Naive thymus-derived CD8-positive, alpha-beta T cell (primary cell): ENCODE measurements around the gene NPFF. TPM values are rescaled to one million over a fixed set of nuclear protein-coding genes. Genes with fewer than 3 reads are reported as not detected.
"Not testable (repeated sequence)": the region's sequence is repeated elsewhere in the genome, so short reads cannot be mapped to it uniquely, and the experiment has no call there.

Experiments used
- ATAC-seq, 2 donors: fragments of 150-1000 bp; cut with Tn5 transposase in 1 of 2; sonication (Bioruptor Pico), chemical (Tn5 transposase) in 1 of 2; 1 replicate in 1 of 2; 2 replicates in 1 of 2; pipeline ENCODE4 v1.10.0; 2021; ENCODE audit warnings: mild to moderate bottlenecking in 2 of 2, moderate library complexity in 2 of 2
- POLR2A ChIA-PET: fragments of 350-600 bp; sonication (Branson Sonifier 250); formaldehyde crosslinking; loops from one replicate; lab custom pipeline; 2021; ENCODE audit warnings: antibody characterized with exemption; lab: Charles Lee
- DNase-seq, 10 donors: peaks; one replicate each; pipeline versions ENCODE4 v3.0.0 to v3.0.0-alpha.2; 2020 to 2022
- H3K27ac Mint-ChIP-seq, 10 donors: one replicate each; pipeline ENCODE4 v1.8.0; 2020 to 2022; ENCODE audit warnings: mild to moderate bottlenecking in 10 of 10, mixed read lengths in 10 of 10, moderate library complexity in 4 of 10, inconsistent platforms in 1 of 10
- H3K27me3 Mint-ChIP-seq, 5 donors: one replicate each; pipeline ENCODE4 v1.8.0; 2021 to 2022; ENCODE audit warnings: mixed read lengths in 5 of 5
- H3K36me3 Mint-ChIP-seq, 3 donors: one replicate each; pipeline ENCODE4 v1.8.0; 2020 to 2022; ENCODE audit warnings: mixed read lengths in 3 of 3, mild to moderate bottlenecking in 2 of 3, inconsistent platforms in 1 of 3
- H3K4me1 Mint-ChIP-seq, 4 donors: one replicate each; pipeline ENCODE4 v1.8.0; 2021 to 2022; ENCODE audit warnings: mixed read lengths in 4 of 4
- H3K4me3 Mint-ChIP-seq, 10 donors: one replicate each; pipeline ENCODE4 v1.8.0; 2020 to 2022; ENCODE audit warnings: mild to moderate bottlenecking in 10 of 10, mixed read lengths in 10 of 10, moderate library complexity in 6 of 10, inconsistent platforms in 1 of 10
- H3K9me3 Mint-ChIP-seq, 9 donors: one replicate each; pipeline ENCODE4 v1.8.0; 2020 to 2022; ENCODE audit warnings: mixed read lengths in 9 of 9, mild to moderate bottlenecking in 3 of 9, inconsistent platforms in 1 of 9, moderate library complexity in 1 of 9
- polyA plus RNA-seq, 3 donors: library from polyadenylated mRNA; unstranded; fragments of 300-500 nt; fragmentation: Illumina TruSeq; gene quantifications; one replicate each; pipeline ENCODE4 v1.2.3, GENCODE V29; 2021
- total RNA-seq, 8 experiments: library from RNA in 2 of 8; stranded (reverse) in 2 of 8; gene quantifications; one replicate each; pipeline ENCODE4 v1.2.3 and lab custom pipeline; 2021 to 2026

The NPFF gene
- total and polyA plus RNA-seq, 5 experiments from 2014 or later, result not detected

- H3K4me1 Mint-ChIP-seq, result peaks cover 5 to 18% (median 10%) of the 10 kb centered on the region in 4 donors
- H3K4me3 Mint-ChIP-seq, H3K27me3 Mint-ChIP-seq, H3K9me3 Mint-ChIP-seq, ATAC-seq, DNase-seq: not testable (repeated sequence)
- peaks cover 0 to 84% (median 5%) of the 10 kb centered on the region in 3 donors for H3K36me3 Mint-ChIP-seq
- POLR2A ChIA-PET, result interaction anchor here (1.0 to 1.8 kb wide), 8 partner anchors 8 to 35 kb away, joined by 3 to 6 read pairs (median 4); partner anchors contain the start of genes PCBP2 and TARBP2
- H3K27ac Mint-ChIP-seq, result peak overlapping the region in 3 of 10 donors; percentile 17 to 48 (median 46)
Measured at GRCh38 chr12:53481458-53481857, 25.8 kb downstream of the NPFF start.

GRCh38 chr12:53480491-53481442 lies 26.5 kb downstream of the NPFF start:
- POLR2A ChIA-PET, result interaction anchor here (1.0 to 1.7 kb wide), 4 partner anchors 13 to 22 kb away, joined by 3 to 6 read pairs (median 4); partner anchors contain the start of gene TARBP2
- Mint-ChIP-seq H3K36me3 (peaks cover 0 to 91% (median 5%) of the 10 kb centered on the region in 3 donors), H3K4me3 (no peak overlapping the region), H3K9me3 (no peaks in the 10 kb centered on the region), H3K27ac (peak overlapping the region in 2 of 10 donors; percentile 17 to 40), H3K27me3 (no peaks in the 10 kb centered on the region), H3K4me1 (peaks cover 5 to 20% (median 14%) of the 10 kb centered on the region in 4 donors)
- no peak for DNase-seq
- ATAC-seq, result no peak

DNA sequence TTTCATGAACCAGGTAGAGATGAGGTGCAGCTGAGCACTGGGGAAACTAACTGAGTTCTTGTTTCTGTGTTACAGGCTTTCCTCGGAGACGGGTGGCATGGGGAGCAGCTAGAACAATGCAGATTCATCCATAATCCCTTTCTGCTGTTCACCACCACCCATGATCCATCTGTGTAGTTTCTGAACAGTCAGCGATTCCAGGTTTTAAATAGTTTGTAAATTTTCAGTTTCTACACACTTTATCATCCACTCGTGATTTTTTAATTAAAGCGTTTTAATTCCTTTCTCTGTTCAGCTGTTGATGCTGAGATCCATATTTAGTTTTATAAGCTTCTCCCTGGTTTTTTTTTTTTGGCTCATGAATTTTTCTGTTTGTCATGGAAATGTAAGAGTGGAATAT lies 28.0 kb downstream of the NPFF start:
- ATAC-seq, result no peak
- Mint-ChIP-seq H3K9me3 (no peaks in the 10 kb centered on the region), H3K27me3 (no peaks in the 10 kb centered on the region), H3K36me3 (peaks cover 0 to 91% (median 5%) of the 10 kb centered on the region in 3 donors), H3K4me1 (peaks cover 15 to 32% (median 24%) of the 10 kb centered on the region in 4 donors), H3K27ac (peak overlapping the region in 4 of 10 donors; percentile 50 to 63 (median 57)), H3K4me3 (no peak overlapping the region)
- no peak for DNase-seq
- POLR2A ChIA-PET, result no interaction called here

GRCh38 chr12:53478865-53479264 lies 28.4 kb downstream of the NPFF start:
- DNase-seq (no peak), ATAC-seq (no peak)
- POLR2A ChIA-PET, result interaction anchor here (0.9 to 3.9 kb wide), 3 partner anchors 10 to 21 kb away, joined by 3 to 14 read pairs (median 6); partner anchors contain the start of gene MAP3K12
- Mint-ChIP-seq H3K27ac (peak overlapping the region in 3 of 10 donors; percentile 50 to 63 (median 51)), H3K27me3 (no peaks in the 10 kb centered on the region), H3K9me3 (no peaks in the 10 kb centered on the region), H3K4me3 (no peak overlapping the region), H3K4me1 (peaks cover 19 to 37% (median 28%) of the 10 kb centered on the region in 4 donors), H3K36me3 (peaks cover 0 to 93% (median 6%) of the 10 kb centered on the region in 3 donors)

GRCh38 chr12:53476769-53477209 lies 30.5 kb downstream of the NPFF start:
- POLR2A ChIA-PET, result interaction anchor here (0.7 to 3.9 kb wide), 2 partner anchors 23 to 88 kb away, joined by 3 to 14 read pairs; partner anchors contain the start of gene MAP3K12
- H3K4me1 Mint-ChIP-seq, result peaks cover 28 to 49% (median 42%) of the 10 kb centered on the region in 4 donors
- H3K27ac Mint-ChIP-seq, result peak overlapping the region in 9 of 10 donors; percentile 12 to 87 (median 53)
- DNase-seq (peak in 1 of 10 donors; percentile 23), ATAC-seq (peak; percentile 33 to 46)
- H3K4me3 Mint-ChIP-seq, result no peak overlapping the region
- peaks cover 0 to 98% (median 9%) of the 10 kb centered on the region in 3 donors for H3K36me3 Mint-ChIP-seq
- H3K27me3 Mint-ChIP-seq, result no peaks in the 10 kb centered on the region
- H3K9me3 Mint-ChIP-seq, result no peaks in the 10 kb centered on the region

DNA sequence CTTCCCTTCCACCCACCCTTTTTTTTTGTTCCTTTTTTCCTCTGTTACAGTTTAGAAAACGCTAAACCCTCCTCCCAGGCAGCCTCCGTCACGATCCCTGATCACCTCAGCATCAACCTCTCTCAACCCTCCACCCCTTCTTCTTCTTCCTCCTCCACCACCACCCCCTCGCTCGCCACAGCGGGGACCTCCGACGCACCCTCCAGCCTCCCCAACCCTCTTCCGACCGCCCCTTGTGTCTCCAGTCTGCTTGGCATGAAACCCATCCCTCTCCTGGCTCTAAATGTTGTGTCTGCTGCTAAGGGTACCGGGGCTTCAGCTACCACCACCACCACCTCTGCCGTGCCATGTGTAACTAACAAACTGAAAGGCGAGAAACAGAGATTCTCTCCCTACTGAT lies 32.5 kb downstream of the NPFF start:
- Mint-ChIP-seq H3K4me1 (peaks cover 31 to 61% (median 47%) of the 10 kb centered on the region in 4 donors), H3K9me3 (no peaks in the 10 kb centered on the region), H3K27ac (peak overlapping the region; percentile 77 to 94 (median 88)), H3K36me3 (peaks cover 0 to 99% (median 19%) of the 10 kb centered on the region in 3 donors), H3K4me3 (peak overlapping the region in 9 of 10 donors; percentile 22 to 77 (median 53)), H3K27me3 (no peaks in the 10 kb centered on the region)
- peak in 1 of 10 donors; percentile 18 for DNase-seq
- peak; percentile 38 to 74 for ATAC-seq
- POLR2A ChIA-PET, result interaction anchor here (0.6 to 3.9 kb wide), 7 partner anchors 10 to 73 kb away, joined by 3 to 14 read pairs (median 5); partner anchors contain the start of genes MAP3K12 and TARBP2

DNA sequence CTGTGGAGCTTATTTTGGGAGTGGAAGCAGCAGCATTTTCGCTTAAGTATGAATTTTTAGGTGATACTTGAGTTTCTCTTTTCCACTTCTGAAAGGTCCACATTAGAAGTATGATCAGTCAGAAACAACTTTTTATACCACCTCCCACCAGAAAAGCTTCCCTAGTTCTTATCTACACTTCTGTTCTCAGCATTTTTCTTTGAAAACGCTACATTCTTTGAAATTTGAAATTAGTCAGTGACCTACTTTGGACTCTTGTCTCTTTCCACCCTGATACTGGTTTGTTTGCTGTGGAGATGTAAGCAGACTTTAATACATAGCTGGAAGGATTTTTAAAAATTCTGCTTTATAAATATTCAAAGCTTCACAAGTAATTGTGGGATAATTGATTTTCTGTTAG lies 33.2 kb downstream of the NPFF start:
- no peaks in the 10 kb centered on the region for H3K9me3 Mint-ChIP-seq
- H3K4me3 Mint-ChIP-seq, result peak overlapping the region in 5 of 10 donors; percentile 7 to 51 (median 31)
- no peaks in the 10 kb centered on the region for H3K27me3 Mint-ChIP-seq
- peak overlapping the region; percentile 44 to 94 (median 84) for H3K27ac Mint-ChIP-seq
- DNase-seq, result no peak
- ATAC-seq, result no peak
- peaks cover 31 to 59% (median 47%) of the 10 kb centered on the region in 4 donors for H3K4me1 Mint-ChIP-seq
- H3K36me3 Mint-ChIP-seq, result peaks cover 0 to 99% (median 19%) of the 10 kb centered on the region in 3 donors
- POLR2A ChIA-PET, result interaction anchor here (0.5 to 1.6 kb wide), 7 partner anchors 8 to 52 kb away, joined by 3 to 6 read pairs (median 4); partner anchors contain the start of gene MAP3K12

GRCh38 chr12:53472056-53472582 lies 35.2 kb downstream of the NPFF start:
- POLR2A ChIA-PET, result interaction anchor here (0.9 kb wide), 1 partner anchor 20 kb away, joined by 3 read pairs; no protein-coding TSS in a partner anchor
- ATAC-seq (no peak), DNase-seq (no peak)
- peaks cover 31 to 58% (median 47%) of the 10 kb centered on the region in 4 donors for H3K4me1 Mint-ChIP-seq
- H3K36me3 Mint-ChIP-seq, result peaks cover 0 to 99% (median 22%) of the 10 kb centered on the region in 3 donors
- H3K27ac Mint-ChIP-seq, result peak overlapping the region in 4 of 10 donors; percentile 16 to 69 (median 38)
- no peaks in the 10 kb centered on the region for H3K27me3 Mint-ChIP-seq
- peak overlapping the region in 1 of 10 donors; percentile 51 for H3K4me3 Mint-ChIP-seq
- no peaks in the 10 kb centered on the region for H3K9me3 Mint-ChIP-seq

DNA sequence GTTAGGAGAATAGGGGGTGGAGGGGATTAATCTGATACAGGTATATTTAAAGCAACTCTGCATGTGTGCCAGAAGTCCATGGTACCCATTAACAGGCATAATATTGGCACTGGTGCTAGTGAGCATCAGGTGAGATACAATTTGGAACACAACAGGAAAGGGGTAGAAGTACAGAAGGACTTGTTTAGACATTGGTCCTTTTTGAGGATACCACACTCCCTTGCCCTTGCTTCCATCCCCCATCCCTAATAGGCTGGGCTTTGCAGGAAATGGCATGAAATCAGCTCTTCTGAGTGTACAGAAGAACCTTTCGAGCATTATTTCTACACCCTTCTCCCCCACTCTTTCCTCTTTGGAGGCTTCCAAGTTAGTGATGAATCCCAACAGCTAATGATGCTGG lies 39.0 kb downstream of the NPFF start:
- H3K9me3 Mint-ChIP-seq, result no peaks in the 10 kb centered on the region
- H3K27ac Mint-ChIP-seq, result peak overlapping the region in 5 of 10 donors; percentile 4 to 70 (median 19)

DNA sequence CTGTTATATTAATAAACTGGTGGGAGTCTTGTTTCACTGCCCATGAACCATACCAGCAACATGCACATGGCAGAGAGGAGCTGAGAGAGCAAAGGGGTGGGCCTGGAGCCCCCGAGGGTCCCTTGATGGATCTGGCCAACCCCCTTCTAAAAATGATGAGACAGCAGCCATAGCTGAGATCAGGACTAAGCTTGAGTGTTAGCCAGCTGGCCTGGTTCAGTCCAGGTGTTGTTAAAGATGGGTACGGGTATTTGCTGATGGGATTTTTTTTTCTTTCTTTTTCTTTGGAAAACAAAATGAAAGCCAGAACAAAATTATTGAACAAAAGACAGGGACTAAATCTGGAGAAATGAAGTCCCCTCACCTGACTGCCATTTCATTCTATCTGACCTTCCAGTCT lies 39.4 kb downstream of the NPFF start:
- no peak overlapping the region for H3K4me3 Mint-ChIP-seq
- H3K4me1 Mint-ChIP-seq, result peaks cover 16 to 57% (median 41%) of the 10 kb centered on the region in 4 donors
- H3K27me3 Mint-ChIP-seq, result no peaks in the 10 kb centered on the region
- no peak for DNase-seq
- POLR2A ChIA-PET, result no interaction called here
- H3K27ac Mint-ChIP-seq, result peak overlapping the region in 5 of 10 donors; percentile 8 to 38 (median 22)
- peaks cover 0 to 99% (median 26%) of the 10 kb centered on the region in 3 donors for H3K36me3 Mint-ChIP-seq
- no peak for ATAC-seq
- H3K9me3 Mint-ChIP-seq, result no peaks in the 10 kb centered on the region

More for the DNA sequence above, 39.0 kb downstream of the NPFF start:
- DNase-seq (no peak), ATAC-seq (no peak)
- Mint-ChIP-seq H3K27me3 (no peaks in the 10 kb centered on the region), H3K36me3 (peaks cover 0 to 99% (median 24%) of the 10 kb centered on the region in 3 donors), H3K4me3 (no peak overlapping the region), H3K4me1 (peaks cover 16 to 56% (median 39%) of the 10 kb centered on the region in 4 donors)
- POLR2A ChIA-PET, result interaction anchor here (0.7 kb wide), 1 partner anchor 15 kb away, joined by 7 read pairs; no protein-coding TSS in a partner anchor

- ATAC-seq (no peak), DNase-seq (no peak)
- POLR2A ChIA-PET, result no interaction called here
- no peaks in the 10 kb centered on the region for H3K27me3 Mint-ChIP-seq
- peak overlapping the region in 3 of 10 donors; percentile 8 to 68 (median 51) for H3K27ac Mint-ChIP-seq
- H3K36me3 Mint-ChIP-seq, result peaks cover 5 to 99% (median 32%) of the 10 kb centered on the region in 3 donors
- peaks cover 18 to 58% (median 35%) of the 10 kb centered on the region in 4 donors for H3K4me1 Mint-ChIP-seq
- H3K4me3 Mint-ChIP-seq, result no peak overlapping the region
- H3K9me3 Mint-ChIP-seq, result no peaks in the 10 kb centered on the region
Measured at GRCh38 chr12:53467082-53467481, 40.2 kb downstream of the NPFF start.

GRCh38 chr12:53466640-53467039 lies 40.6 kb downstream of the NPFF start:
- Mint-ChIP-seq H3K27me3 (no peaks in the 10 kb centered on the region), H3K9me3 (no peaks in the 10 kb centered on the region), H3K27ac (peak overlapping the region in 6 of 10 donors; percentile 8 to 68 (median 34)), H3K36me3 (peaks cover 5 to 99% (median 29%) of the 10 kb centered on the region in 3 donors), H3K4me3 (no peak overlapping the region), H3K4me1 (peaks cover 15 to 54% (median 31%) of the 10 kb centered on the region in 4 donors)
- no peak for DNase-seq
- POLR2A ChIA-PET, result no interaction called here
- ATAC-seq, result no peak
